GM04503 (cell line): ENCODE measurements around the gene ABLIM3.

ENCODE experiments used
- DNase-seq: peaks from one replicate; pipeline ENCODE4 v3.0.0-alpha.2; 2012; ENCODE audit warnings: low read depth

The ABLIM3 gene

GRCh38 chr5:149133795-149134777, 7.2 kb upstream of the ABLIM3 start:
- peak; percentile 75 for DNase-seq

DNA sequence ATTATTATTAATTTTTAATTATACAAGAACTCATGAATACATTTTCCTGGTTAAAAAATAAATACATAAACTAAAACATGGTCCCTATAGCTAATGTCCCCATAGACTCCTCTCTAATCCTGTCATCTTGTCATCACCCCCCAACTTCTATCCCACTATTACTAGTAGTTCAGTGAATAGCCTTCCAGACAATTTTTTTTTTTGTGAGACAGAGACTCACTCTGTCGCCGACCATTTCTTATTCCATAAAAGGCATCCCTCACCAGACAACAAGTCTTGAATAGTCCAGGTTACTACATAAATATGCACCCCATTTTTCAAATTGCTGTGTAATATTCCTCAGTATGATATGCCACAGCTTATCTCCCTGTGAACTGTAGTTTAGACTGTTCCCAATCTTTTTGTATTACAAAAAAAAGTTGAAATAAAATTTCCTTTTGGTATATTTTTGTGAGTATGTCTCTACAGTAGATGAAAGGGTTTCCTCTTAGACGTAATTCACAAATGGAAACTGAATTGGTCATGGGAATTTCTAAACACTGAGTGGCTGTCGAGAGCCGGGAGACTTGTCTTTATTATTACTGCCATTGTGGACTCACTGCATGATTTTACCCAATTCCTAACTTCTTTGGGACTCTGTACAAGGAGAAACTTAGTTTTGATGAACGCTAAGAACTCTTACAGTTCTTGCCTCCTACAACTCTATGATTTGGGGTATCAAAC, 6.4 kb upstream of the ABLIM3 start:
- DNase-seq = no peak

DNA sequence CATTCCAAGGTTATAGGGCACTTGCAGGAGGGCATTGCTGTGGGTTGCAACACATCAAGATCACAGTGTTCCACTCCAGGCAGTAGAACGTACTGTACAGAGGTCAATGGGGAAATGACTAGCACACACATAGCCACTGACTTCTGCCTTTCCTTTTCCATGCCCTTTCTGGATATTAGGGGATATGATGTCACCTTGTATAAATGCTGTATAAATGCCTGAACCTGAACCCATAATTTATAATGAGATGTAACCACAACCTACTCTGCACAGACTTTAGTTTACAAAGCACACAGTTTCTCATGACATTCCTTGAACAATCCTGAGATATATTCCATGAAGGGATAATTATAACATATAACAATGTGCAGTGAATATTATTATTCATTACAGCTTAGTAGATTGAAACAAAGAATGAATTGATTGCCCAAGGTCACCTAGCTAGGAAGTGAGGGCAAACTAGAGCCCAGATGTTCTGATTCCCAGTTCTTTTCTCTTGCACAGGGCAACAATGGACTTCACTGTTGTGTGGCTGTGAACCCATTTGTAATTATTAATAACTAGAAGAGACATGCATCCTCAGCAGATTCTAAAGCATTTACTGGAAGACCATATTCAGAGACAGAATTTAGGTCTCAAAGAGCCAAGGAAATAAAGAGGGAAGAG, 5.6 kb upstream of the ABLIM3 start:
- peak; percentile 65 for DNase-seq

DNA sequence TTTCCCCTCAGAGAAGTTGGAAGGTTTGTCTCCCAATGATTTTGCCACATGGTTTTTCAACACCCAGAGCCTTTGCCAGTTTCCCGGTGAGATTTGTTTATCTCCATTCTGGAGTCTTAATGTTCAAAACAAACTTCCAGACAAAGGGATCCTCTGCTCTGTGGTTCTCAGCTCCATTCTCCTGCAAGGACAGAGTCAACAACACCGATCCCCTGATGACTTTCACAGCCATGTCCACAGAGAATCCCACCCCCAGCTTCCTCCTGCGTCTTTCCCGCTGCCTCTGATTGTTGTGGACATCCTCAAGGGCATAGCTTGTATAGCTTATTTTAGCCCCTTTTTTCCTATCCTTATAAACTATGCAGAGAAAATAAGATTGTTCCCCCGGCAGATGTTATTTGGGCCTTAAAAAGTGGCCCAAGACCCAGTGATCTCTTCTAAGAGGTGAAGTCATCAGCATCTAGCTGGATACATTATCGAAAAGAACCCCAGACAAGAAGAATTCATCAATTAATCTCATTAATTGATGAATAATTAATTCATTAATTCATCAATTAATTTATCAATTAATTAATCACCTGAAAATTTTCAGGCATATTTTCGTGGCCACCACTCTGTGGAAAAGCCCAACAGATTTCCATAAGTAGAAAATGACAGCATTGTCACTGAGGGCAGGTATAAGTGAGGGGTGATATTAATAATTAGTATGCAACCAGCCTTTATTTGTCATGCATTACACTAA, 2.9 kb upstream of the ABLIM3 start:
- DNase-seq = no peak

- no peak for DNase-seq
These were observed 893 bp upstream of the ABLIM3 start for GRCh38 chr5:149140197-149141002.

DNA sequence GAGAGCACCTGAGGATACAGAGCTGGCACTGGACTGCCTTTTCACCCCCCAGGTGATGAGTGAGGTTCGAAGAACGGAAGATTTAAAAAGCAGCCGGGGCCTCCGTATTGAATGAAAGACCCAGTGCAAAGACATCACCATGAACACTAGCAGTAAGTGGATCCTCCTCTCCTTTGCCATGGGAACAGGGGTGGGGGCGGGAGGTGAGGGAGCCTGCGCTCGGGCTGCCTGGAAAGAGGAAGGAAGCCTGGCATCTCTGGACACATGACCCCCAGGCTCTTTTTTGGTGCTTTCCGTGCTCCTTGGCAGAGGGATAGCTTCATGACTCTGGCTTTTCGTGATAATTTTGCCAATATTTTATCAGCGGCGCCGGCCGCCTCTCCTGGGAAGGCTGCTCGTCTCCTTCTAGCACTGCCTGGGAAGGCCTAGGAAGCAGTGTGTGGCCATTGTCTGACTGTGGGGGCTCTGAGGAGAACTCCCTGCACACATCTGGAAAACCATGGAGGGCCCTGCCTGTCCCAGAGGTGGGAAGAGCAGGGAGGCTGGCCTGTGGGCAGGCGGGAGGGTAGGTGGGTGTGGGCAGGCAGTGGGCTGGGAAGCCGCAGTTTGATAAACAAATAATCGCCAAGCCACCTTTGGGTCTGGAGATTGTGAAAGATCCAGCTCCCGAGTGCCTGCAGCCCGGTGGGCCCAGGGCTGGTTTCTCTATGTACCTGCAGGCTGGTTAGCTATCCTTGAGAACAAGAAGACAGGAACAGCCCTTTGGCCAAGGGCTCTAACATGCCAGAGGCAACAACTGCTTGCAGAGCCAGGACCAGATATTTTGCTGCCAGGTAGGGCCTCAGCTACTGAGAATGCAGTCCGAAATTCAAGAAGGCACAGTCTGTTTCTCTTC, 911 bp downstream of the ABLIM3 start:
- no peak for DNase-seq

DNA sequence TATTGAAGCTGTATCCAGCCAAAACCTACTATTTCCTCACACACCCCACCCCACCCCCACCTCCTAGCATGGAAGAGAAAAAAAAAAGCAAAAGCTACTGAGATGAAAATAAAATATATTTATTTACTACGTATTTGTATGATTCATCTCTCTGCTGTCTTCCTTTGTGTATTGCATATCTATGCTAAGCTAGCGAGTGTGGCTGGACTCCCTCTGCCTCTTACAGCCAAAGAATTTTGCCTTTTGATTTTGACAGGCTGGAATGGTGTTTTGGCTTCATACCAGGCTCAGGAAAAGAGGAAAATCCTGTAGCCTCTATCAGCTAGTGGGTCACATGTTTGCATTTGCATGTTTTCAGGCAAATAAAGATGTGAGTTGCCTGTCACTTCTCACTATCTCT, 2.2 kb downstream of the ABLIM3 start:
- DNase-seq = peak; percentile 60

- no peak for DNase-seq
These were observed 3.3 kb downstream of the ABLIM3 start for GRCh38 chr5:149144637-149145036.

DNA sequence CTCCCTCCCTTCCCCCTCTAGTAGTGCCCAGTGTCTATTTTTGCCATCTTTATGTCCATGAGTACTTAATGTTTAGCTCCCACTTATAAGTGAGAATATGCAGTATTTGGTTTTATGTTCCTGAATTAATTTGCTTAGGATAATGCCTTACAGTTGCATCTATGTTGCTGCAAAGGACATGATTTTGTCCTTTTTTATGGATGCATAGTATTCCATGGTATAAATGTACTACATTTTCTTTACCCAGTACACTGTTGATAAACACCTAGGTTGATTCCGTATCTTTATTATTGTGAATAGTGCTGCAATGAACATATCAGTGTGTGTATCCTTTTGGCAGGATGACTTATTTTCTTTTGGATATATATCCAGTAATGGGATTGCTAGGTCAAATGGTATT, 3.8 kb downstream of the ABLIM3 start:
- no peak for DNase-seq

- no peak for DNase-seq
These were observed 6.4 kb downstream of the ABLIM3 start for GRCh38 chr5:149147676-149148075.

GRCh38 chr5:149149942-149150341, 8.6 kb downstream of the ABLIM3 start:
- no peak for DNase-seq

DNA sequence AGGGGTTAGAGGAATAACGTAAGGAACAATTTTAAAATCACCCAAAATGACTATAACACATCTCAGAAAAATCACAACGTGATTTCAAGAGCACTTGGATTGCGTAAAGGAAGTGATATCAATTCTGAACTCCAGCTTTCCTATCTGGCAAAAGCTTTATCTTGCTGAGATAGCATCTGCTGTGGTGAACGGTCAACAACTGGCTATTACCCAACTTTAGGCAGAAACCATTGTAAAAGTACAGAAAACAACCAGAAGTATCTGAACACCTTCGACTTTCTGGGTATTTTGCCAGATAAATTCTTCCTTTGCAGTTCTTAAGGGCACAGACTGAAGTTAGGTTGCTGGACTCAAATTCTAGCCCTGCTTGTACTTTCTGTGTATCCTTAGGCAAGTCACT, 9.2 kb downstream of the ABLIM3 start:
- no peak for DNase-seq

DNA sequence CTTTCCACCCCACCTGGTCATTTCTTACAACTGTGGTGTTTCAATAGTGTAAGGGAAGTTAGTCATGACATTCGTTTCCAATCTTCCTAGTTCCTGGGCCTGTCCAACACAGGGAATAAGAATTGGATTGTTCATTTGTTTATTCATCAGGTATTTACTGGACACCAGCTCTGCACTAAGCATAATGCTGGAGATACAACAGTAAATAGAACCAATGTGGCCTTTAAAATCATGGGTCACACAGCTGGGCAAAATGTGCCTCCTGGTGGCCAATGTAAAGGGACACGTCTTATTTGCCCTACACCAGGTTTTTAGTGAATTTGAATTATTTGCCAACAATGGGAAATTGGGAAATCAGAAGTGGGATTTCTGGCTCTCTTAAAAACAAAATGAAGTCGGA, 10.4 kb downstream of the ABLIM3 start:
- no peak for DNase-seq

DNA sequence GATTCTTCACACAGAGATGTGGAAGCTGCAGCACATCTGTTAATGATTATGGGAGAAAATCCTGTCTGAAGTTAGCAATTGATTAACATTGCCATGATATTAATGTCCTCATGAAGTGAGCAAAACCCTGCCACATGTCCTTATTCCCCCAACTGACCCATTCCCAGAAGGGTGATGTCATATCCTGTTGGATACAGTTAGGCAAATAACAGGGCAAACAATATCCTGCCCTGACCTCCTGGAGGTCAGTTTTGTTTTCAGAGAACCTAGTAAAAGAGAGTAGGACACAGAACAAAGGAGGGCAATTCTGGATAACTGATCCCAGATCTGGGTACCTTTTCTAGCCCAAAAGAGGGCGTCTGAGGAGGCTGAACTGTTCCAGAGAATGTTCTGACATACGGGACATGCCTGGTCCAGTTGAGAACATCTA, 11.0 kb downstream of the ABLIM3 start:
- no peak for DNase-seq

- no peak for DNase-seq
These were observed 12.0 kb downstream of the ABLIM3 start for GRCh38 chr5:149153193-149153750.

DNA sequence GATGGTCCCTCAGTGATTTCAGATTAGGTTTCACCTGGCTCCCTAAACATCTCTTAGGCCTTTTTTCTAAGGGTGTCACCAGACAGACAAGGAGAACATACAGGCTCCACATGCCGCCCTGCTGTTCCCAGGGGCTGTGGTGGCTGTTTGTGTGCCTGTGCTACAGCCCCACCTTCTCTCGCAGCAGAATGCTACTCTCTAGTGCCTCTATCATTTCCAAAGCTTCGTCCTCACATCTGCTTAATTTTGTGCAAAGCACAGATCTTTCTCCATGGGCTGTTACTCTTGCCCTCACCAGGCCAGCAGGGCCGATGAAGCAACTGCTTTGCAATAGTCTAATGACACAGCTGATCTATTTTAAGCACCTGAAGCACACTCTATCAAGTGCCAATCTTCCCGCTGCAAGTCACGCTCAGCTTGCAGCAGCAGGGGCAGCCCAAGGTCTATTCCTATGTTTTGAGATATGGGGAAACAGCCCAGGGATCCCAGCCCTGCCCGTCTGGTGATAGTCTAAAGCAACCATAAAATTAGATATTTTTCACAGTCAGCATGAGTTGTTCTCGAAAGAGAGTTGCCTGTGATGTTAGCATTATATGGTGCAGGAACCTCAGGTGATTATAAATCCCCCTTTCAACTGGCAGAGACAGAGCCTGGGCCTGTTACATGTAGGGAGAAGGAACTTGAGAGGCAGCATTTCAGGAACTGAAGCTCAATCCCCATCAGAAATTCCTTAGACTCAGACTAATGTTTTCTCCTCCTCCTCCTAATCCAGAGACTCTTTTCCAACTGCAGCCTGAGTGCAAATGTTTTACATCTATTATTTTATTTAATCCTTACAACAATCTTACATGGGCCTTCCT, 12.7 kb downstream of the ABLIM3 start:
- no peak for DNase-seq

- no peak for DNase-seq
These were observed 13.4 kb downstream of the ABLIM3 start for GRCh38 chr5:149154650-149155049.

GRCh38 chr5:149156435-149157083, 15.3 kb downstream of the ABLIM3 start:
- DNase-seq = no peak
